AG04449 (cell line): ENCODE data around the gene TRPM1.

Experiments
- CTCF ChIA-PET: fragments of 350-600 bp; formaldehyde crosslinking; extraction: SDS; loops from one replicate; lab custom pipeline; 2021; ENCODE audit warnings: antibody characterized with exemption; lab: Yijun Ruan, JAX
- POLR2A ChIA-PET: fragments of 400-600, 350-600 bp; formaldehyde crosslinking; extraction: SDS; loops from one replicate; lab custom pipeline; 2020; ENCODE audit warnings: antibody characterized with exemption, inconsistent platforms; lab: Yijun Ruan, JAX
- DNase-seq: peaks from one replicate; pipeline ENCODE4 v3.0.0-alpha.2; 2010; ENCODE audit warnings: low read depth, low spot score
- H3K4me3 ChIP-seq: 2 replicates; pipeline ENCODE4 v1.5.1; 2011; ENCODE audit warnings: low read depth, mild to moderate bottlenecking, control low read depth, low read length
- CTCF ChIP-seq: IDR thresholded peaks from one replicate; pipeline ENCODE4 v1.5.1; 2011; ENCODE audit warnings: mild to moderate bottlenecking, moderate library complexity, low read length, control low read depth, inconsistent platforms; ENCODE audit not compliant: insufficient read depth; ENCODE audit errors: missing control alignments

TRPM1 gene

GRCh38 chr15:31135523-31135922, 34.0 kb upstream of the TRPM1 start:
- no peak for TF ChIP-seq CTCF
- ChIA-PET POLR2A (no interaction called here), CTCF (no interaction called here)
- DNase-seq = no peak
- no peak overlapping the region for H3K4me3 ChIP-seq

GRCh38 chr15:31133890-31134289, 32.4 kb upstream of the TRPM1 start:
- CTCF ChIA-PET = interaction anchor here (0.8 kb wide), 1 partner anchor 28 kb away, joined by 3 read pairs; no protein-coding TSS in a partner anchor

GRCh38 chr15:31131853-31132375, 30.4 kb upstream of the TRPM1 start:
- ChIA-PET POLR2A (no interaction called here), CTCF (interaction anchor here (1.0 to 2.7 kb wide), 5 partner anchors 9 to 357 kb away, joined by 3 to 9 read pairs (median 3); partner anchors contain the start of gene MTMR10)
- TF ChIP-seq CTCF = no peak
- no peak for DNase-seq
- no peak overlapping the region for H3K4me3 ChIP-seq

More at GRCh38 chr15:31133890-31134289, 32.4 kb upstream of the TRPM1 start:
- TF ChIP-seq CTCF = no peak
- H3K4me3 ChIP-seq = no peak overlapping the region
- no peak for DNase-seq
- POLR2A ChIA-PET = no interaction called here

GRCh38 chr15:31130576-31131237, 29.2 kb upstream of the TRPM1 start:
- DNase-seq = no peak
- no peak for TF ChIP-seq CTCF
- POLR2A ChIA-PET = no interaction called here
- H3K4me3 ChIP-seq = no peak overlapping the region
- CTCF ChIA-PET = interaction anchor here (1.0 to 3.0 kb wide), 14 partner anchors 7 to 470 kb away, joined by 3 to 19 read pairs (median 8); partner anchors contain the start of gene MTMR10

- no peak for DNase-seq
- no peak for TF ChIP-seq CTCF
- CTCF ChIA-PET = interaction anchor here (0.7 to 3.5 kb wide), 61 partner anchors 8 to 470 kb away, joined by 3 to 36 read pairs (median 7); partner anchors contain the start of genes FAN1, MTMR10 and TRPM1
- POLR2A ChIA-PET = interaction anchor here (0.6 to 1.3 kb wide), 2 partner anchors 138 to 196 kb away, joined by 3 to 4 read pairs; partner anchors contain the start of gene MTMR10
- H3K4me3 ChIP-seq = no peak overlapping the region
Observed at GRCh38 chr15:31129769-31130303, 28.3 kb upstream of the TRPM1 start.
